Measurements from ENCODE around the gene KCNQ1. TPM values are rescaled to one million over a fixed set of nuclear protein-coding genes. Genes with fewer than 3 reads are reported as not detected.

The KCNQ1 gene
- total and polyA plus RNA-seq, 2 donors (not counting 1 experiment from before 2014, with no cell fraction given): not detected

DNA sequence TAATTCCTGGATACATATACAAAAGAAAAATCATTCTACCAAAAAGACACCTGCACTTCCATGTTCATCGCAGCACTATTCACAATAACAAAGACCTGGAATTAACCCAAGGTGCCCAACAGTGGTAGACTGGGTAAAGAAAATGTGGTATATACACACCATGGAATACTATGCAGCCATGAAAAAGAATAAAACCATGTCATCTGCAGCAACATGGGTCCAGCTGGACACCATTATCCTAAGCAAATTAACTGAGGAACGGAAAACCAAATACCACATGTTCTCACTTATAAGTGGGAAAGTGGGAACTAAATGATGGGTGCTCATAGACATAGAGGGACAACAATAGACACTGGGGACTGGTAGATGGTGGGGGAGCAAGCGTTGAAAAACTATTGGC lies 5.0 kb upstream of the KCNQ1 start:
- no peak overlapping the region for H3K4me2 ChIP-seq (ENCODE audit: extremely low read depth, insufficient read depth, low read length)
- no peak overlapping the region for H2AFZ ChIP-seq (ENCODE audit: low read length)
- no peak overlapping the region for H3K4me3 ChIP-seq (replicated peaks in 1 of 4; ENCODE audit: control extremely low read depth in 1 of 4, insufficient read depth in 1 of 4, low read depth in 3 of 4, low read length in 4 of 4)
- no peak overlapping the region for H3K27ac ChIP-seq (ENCODE audit: insufficient read depth, low read length)
- no peaks in the 10 kb centered on the region for H4K20me1 ChIP-seq (ENCODE audit: control insufficient read depth, extremely low read depth, insufficient read depth, low read length)
- no peaks in the 10 kb centered on the region for H3K79me2 ChIP-seq (ENCODE audit: control insufficient read depth, insufficient read depth, low read length)
- no peak for DNase-seq (ENCODE audit: low read depth in 2 of 2)
- TF ChIP-seq EZH2 (IDR thresholded peaks at IDR 0.05; ENCODE audit: low read length, missing control alignments): no peak
- TF ChIP-seq, protein P1, sequence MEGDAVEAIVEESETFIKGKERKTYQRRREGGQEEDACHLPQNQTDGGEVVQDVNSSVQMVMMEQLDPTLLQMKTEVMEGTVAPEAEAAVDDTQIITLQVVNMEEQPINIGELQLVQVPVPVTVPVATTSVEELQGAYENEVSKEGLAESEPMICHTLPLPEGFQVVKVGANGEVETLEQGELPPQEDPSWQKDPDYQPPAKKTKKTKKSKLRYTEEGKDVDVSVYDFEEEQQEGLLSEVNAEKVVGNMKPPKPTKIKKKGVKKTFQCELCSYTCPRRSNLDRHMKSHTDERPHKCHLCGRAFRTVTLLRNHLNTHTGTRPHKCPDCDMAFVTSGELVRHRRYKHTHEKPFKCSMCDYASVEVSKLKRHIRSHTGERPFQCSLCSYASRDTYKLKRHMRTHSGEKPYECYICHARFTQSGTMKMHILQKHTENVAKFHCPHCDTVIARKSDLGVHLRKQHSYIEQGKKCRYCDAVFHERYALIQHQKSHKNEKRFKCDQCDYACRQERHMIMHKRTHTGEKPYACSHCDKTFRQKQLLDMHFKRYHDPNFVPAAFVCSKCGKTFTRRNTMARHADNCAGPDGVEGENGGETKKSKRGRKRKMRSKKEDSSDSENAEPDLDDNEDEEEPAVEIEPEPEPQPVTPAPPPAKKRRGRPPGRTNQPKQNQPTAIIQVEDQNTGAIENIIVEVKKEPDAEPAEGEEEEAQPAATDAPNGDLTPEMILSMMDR (conservative IDR thresholded peaks at IDR 0.05 in 1 of 2, IDR thresholded peaks at IDR 0.05 in 1 of 2; ENCODE audit: low read depth in 1 of 2, low read length in 2 of 2): no peak
- H3K9me3 ChIP-seq (ENCODE audit: control insufficient read depth, insufficient read depth, low read depth, low read length): no peaks in the 10 kb centered on the region
- no peak overlapping the region for H3K9ac ChIP-seq (ENCODE audit: insufficient read depth, low read length)
- H3K4me1 ChIP-seq (ENCODE audit: control insufficient read depth, extremely low read depth, insufficient read depth, low read length): no peaks in the 10 kb centered on the region
- H3K27me3 ChIP-seq (ENCODE audit: control insufficient read depth, insufficient read depth, low read length): peaks cover 4% of the 10 kb centered on the region
- H3K36me3 ChIP-seq (ENCODE audit: control insufficient read depth, insufficient read depth, low read length): no peaks in the 10 kb centered on the region

DNA sequence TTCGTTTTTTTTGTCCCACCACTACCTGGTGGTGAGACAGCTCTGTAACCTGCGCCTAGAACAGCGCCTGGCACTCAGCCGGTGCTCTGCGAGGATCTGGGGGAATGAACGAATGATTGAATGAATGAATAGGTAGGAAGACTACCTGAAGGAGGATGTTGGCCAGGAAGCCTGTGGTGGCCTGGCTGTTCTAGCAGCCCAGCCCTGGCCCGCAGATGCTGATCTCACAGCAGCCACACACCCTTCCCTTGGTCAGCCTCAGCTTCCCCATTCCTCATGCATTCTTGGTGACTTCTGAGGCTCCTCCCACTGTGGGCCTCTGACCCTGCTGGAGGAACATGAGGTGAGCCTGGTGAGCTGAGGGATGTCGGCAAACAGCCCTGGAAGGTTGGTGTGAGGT lies 4.2 kb upstream of the KCNQ1 start:
- Histone ChIP-seq H3K79me2 (ENCODE audit: control insufficient read depth, insufficient read depth, low read length) (no peaks in the 10 kb centered on the region), H3K4me3 (replicated peaks in 1 of 4; ENCODE audit: control extremely low read depth in 1 of 4, insufficient read depth in 1 of 4, low read depth in 3 of 4, low read length in 4 of 4) (no peak overlapping the region), H4K20me1 (ENCODE audit: control insufficient read depth, extremely low read depth, insufficient read depth, low read length) (no peaks in the 10 kb centered on the region), H3K4me1 (ENCODE audit: control insufficient read depth, extremely low read depth, insufficient read depth, low read length) (no peaks in the 10 kb centered on the region), H3K27me3 (ENCODE audit: control insufficient read depth, insufficient read depth, low read length) (peaks cover 4% of the 10 kb centered on the region), H3K27ac (ENCODE audit: insufficient read depth, low read length) (no peak overlapping the region), H3K36me3 (ENCODE audit: control insufficient read depth, insufficient read depth, low read length) (no peaks in the 10 kb centered on the region), H2AFZ (ENCODE audit: low read length) (no peak overlapping the region), H3K9me3 (ENCODE audit: control insufficient read depth, insufficient read depth, low read depth, low read length) (no peaks in the 10 kb centered on the region), H3K9ac (ENCODE audit: insufficient read depth, low read length) (no peak overlapping the region), H3K4me2 (ENCODE audit: extremely low read depth, insufficient read depth, low read length) (no peak overlapping the region)
- DNase-seq (ENCODE audit: low read depth in 2 of 2): no peak
- TF ChIP-seq, protein P1 (conservative IDR thresholded peaks at IDR 0.05 in 1 of 2, IDR thresholded peaks at IDR 0.05 in 1 of 2; ENCODE audit: low read depth in 1 of 2, low read length in 2 of 2): no peak
- TF ChIP-seq EZH2 (IDR thresholded peaks at IDR 0.05; ENCODE audit: low read length, missing control alignments): no peak

DNA sequence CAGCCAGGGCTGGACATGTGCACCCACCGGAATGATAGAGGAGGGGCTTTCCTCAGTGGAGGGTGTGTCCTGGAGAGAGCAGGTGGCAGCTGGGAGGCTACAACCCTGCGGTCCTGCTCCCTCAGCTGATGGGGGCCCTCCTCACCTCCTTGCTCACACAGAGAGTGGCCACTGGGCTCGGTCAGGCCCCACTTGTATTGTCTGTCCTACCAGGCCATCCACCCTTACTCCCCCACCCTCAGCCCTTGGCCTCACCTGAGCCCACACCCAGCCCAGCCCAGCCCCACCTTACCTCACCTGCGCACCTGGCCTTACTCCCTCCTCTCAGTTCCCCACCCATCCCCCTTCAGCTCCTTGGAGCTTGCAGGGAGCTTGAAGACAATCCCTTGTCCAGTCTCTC lies 3.6 kb upstream of the KCNQ1 start:
- DNase-seq (ENCODE audit: low read depth in 2 of 2): no peak

More for the DNA sequence above, 3.6 kb upstream of the KCNQ1 start:
- Histone ChIP-seq H2AFZ (ENCODE audit: low read length) (no peak overlapping the region), H4K20me1 (ENCODE audit: control insufficient read depth, extremely low read depth, insufficient read depth, low read length) (no peaks in the 10 kb centered on the region), H3K4me3 (replicated peaks in 1 of 4; ENCODE audit: control extremely low read depth in 1 of 4, insufficient read depth in 1 of 4, low read depth in 3 of 4, low read length in 4 of 4) (no peak overlapping the region), H3K4me2 (ENCODE audit: extremely low read depth, insufficient read depth, low read length) (no peak overlapping the region), H3K36me3 (ENCODE audit: control insufficient read depth, insufficient read depth, low read length) (no peaks in the 10 kb centered on the region), H3K27ac (ENCODE audit: insufficient read depth, low read length) (no peak overlapping the region), H3K79me2 (ENCODE audit: control insufficient read depth, insufficient read depth, low read length) (no peaks in the 10 kb centered on the region), H3K27me3 (ENCODE audit: control insufficient read depth, insufficient read depth, low read length) (peaks cover 4% of the 10 kb centered on the region), H3K9ac (ENCODE audit: insufficient read depth, low read length) (no peak overlapping the region), H3K9me3 (ENCODE audit: control insufficient read depth, insufficient read depth, low read depth, low read length) (no peaks in the 10 kb centered on the region), H3K4me1 (ENCODE audit: control insufficient read depth, extremely low read depth, insufficient read depth, low read length) (no peaks in the 10 kb centered on the region)
- no peak for TF ChIP-seq EZH2 (IDR thresholded peaks at IDR 0.05; ENCODE audit: low read length, missing control alignments)
- TF ChIP-seq, protein P1 (conservative IDR thresholded peaks at IDR 0.05 in 1 of 2, IDR thresholded peaks at IDR 0.05 in 1 of 2; ENCODE audit: low read depth in 1 of 2, low read length in 2 of 2): no peak

All from fibroblast of lung (primary cell).